Neuronal stem cell (in vitro differentiated cells): Measurements from ENCODE around the gene NT5C3A.

Source experiments
- DNase-seq: peaks from one replicate; pipeline ENCODE4 v3.0.0-alpha.2; 2013; ENCODE audit warnings: low spot score
- H2AFZ ChIP-seq: one replicate; pipeline ENCODE4 v1.6.1; 2013; ENCODE audit warnings: mild to moderate bottlenecking, low read length, inconsistent platforms
- H2AK5ac ChIP-seq: 2 replicates; pipeline ENCODE4 v1.6.1; 2013; ENCODE audit warnings: low read depth, mild to moderate bottlenecking, inconsistent platforms, low read length, moderate library complexity, mixed read lengths
- H2BK120ac ChIP-seq: 2 replicates; pipeline ENCODE4 v1.6.1; 2013; ENCODE audit warnings: low read depth, mild to moderate bottlenecking, inconsistent platforms, low read length, moderate library complexity, mixed read lengths
- H2BK12ac ChIP-seq: one replicate; pipeline ENCODE4 v1.6.1; 2013; ENCODE audit warnings: low read length, inconsistent platforms
- H2BK15ac ChIP-seq: 2 replicates; pipeline ENCODE4 v1.6.1; 2013; ENCODE audit warnings: mild to moderate bottlenecking, low read length, inconsistent platforms, mixed read lengths
- H2BK5ac ChIP-seq: one replicate; pipeline ENCODE4 v1.6.1; 2013; ENCODE audit warnings: inconsistent platforms, mild to moderate bottlenecking, low read length, moderate library complexity
- H3K14ac ChIP-seq: one replicate; pipeline ENCODE4 v1.6.1; 2013; ENCODE audit warnings: low read length, inconsistent platforms
- H3K18ac ChIP-seq: 2 replicates; pipeline ENCODE4 v1.6.1; 2013; ENCODE audit warnings: low read length, inconsistent platforms
- H3K23ac ChIP-seq: 2 replicates; pipeline ENCODE4 v1.6.1; 2013; ENCODE audit warnings: low read depth, mild to moderate bottlenecking, mixed read lengths, low read length, inconsistent platforms; ENCODE audit not compliant: poor library complexity
- H3K27ac ChIP-seq: replicated peaks from 3 replicates; pipeline ENCODE4 v1.5.1; 2013; ENCODE audit warnings: low read length, inconsistent platforms
- H3K27me3 ChIP-seq, 3 experiments: 2 replicates each; pipeline ENCODE4 v1.6.1; 2013; ENCODE audit warnings: low read length in 3 of 3, mild to moderate bottlenecking in 2 of 3, inconsistent platforms in 1 of 3, low read depth in 1 of 3, mixed read lengths in 1 of 3, moderate library complexity in 1 of 3; ENCODE audit not compliant: control insufficient read depth in 3 of 3, insufficient read depth in 3 of 3
- H3K36me3 ChIP-seq, 2 donors: replicated peaks in 1 of 2; 2 replicates each; pipeline ENCODE4 v1.6.1; 2013; ENCODE audit warnings: low read length in 2 of 2; ENCODE audit not compliant: control insufficient read depth in 2 of 2, insufficient read depth in 2 of 2
- H3K4ac ChIP-seq: 2 replicates; pipeline ENCODE4 v1.6.1; 2013; ENCODE audit warnings: inconsistent platforms, mild to moderate bottlenecking, low read length, moderate library complexity
- H3K4me1 ChIP-seq, 2 donors: 1 replicate in 1 of 2; 2 replicates in 1 of 2; pipeline ENCODE4 v1.6.1; 2013; ENCODE audit warnings: low read length in 2 of 2, low read depth in 1 of 2; ENCODE audit not compliant: control insufficient read depth in 2 of 2, insufficient read depth in 1 of 2
- H3K4me2 ChIP-seq: one replicate; pipeline ENCODE4 v1.6.1; 2013; ENCODE audit warnings: mild to moderate bottlenecking, low read length, inconsistent platforms; ENCODE audit not compliant: insufficient read depth, poor library complexity, severe bottlenecking
- H3K4me3 ChIP-seq, 2 donors: 2 replicates each; pipeline ENCODE4 v1.5.1; 2013; ENCODE audit warnings: low read length in 2 of 2, mild to moderate bottlenecking in 2 of 2, inconsistent platforms in 1 of 2, moderate library complexity in 1 of 2
- H3K79me1 ChIP-seq: one replicate; pipeline ENCODE4 v1.6.1; 2013; ENCODE audit warnings: low read depth, mild to moderate bottlenecking, inconsistent platforms, low read length, moderate library complexity
- H3K9ac ChIP-seq: one replicate; pipeline ENCODE4 v1.6.1; 2013; ENCODE audit warnings: mild to moderate bottlenecking, low read depth, low read length, inconsistent platforms; ENCODE audit not compliant: poor library complexity
- H3K9me3 ChIP-seq, 2 donors: replicated peaks in 1 of 2; 2 replicates each; pipeline versions ENCODE3 to v1.6.1; 2013; ENCODE audit warnings: low read length in 2 of 2, mild to moderate bottlenecking in 2 of 2, inconsistent platforms in 1 of 2, low read depth in 1 of 2, mixed read lengths in 1 of 2, moderate library complexity in 1 of 2; ENCODE audit not compliant: control insufficient read depth in 2 of 2, insufficient read depth in 1 of 2
- H4K8ac ChIP-seq: one replicate; pipeline ENCODE4 v1.6.1; 2013; ENCODE audit warnings: low read depth, mild to moderate bottlenecking, inconsistent platforms, low read length, moderate library complexity
- H4K91ac ChIP-seq: one replicate; pipeline ENCODE4 v1.6.1; 2013; ENCODE audit warnings: low read length, low read depth, mild to moderate bottlenecking, inconsistent platforms; ENCODE audit not compliant: poor library complexity
- WGBS, 2 donors: extraction: QIAGEN DNeasy Blood & Tissue Kit; methylation state at CpG; one replicate each; pipeline ENCODE4 v1.1.7; 2013; ENCODE audit warnings: missing lambda C conversion rate in 2 of 2, mixed read lengths in 1 of 2; ENCODE audit not compliant: insufficient read length in 2 of 2, insufficient replicate concordance in 1 of 2; ENCODE audit errors: extremely low coverage in 2 of 2; 5-methylcytosine and 5-hydroxymethylcytosine counted together

NT5C3A gene

GRCh38 chr7:33109005-33109757, 46.6 kb upstream of the NT5C3A start, which contains the start of gene RP9:
Gene RP9, minus strand, starts transcription at chr7:33109404. Its CDS starts 32 bp downstream, at chr7:33109372.
- Histone ChIP-seq H3K27ac (no peak within 1 kb of the TSS), H3K79me1 (peaks cover 4% of the 10 kb centered on the region), H3K14ac (peak within 1 kb of the TSS; percentile 73), H4K91ac (no peak within 1 kb of the TSS), H3K27me3 (peaks cover 0 to 32% (median 0%) of the 10 kb centered on the region in 3 experiments), H3K4me3 (peak within 1 kb of the TSS; percentile 92 to 100), H3K9ac (peak within 1 kb of the TSS; percentile 97), H2BK15ac (no peak within 1 kb of the TSS), H3K4ac (no peak within 1 kb of the TSS), H3K18ac (peak within 1 kb of the TSS; percentile 95), H3K23ac (peak within 1 kb of the TSS; percentile 82), H3K9me3 (no peaks in the 10 kb centered on the region), H3K36me3 (peaks cover 0 to 14% of the 10 kb centered on the region in 2 donors), H2BK120ac (no peak within 1 kb of the TSS), H4K8ac (peak within 1 kb of the TSS; percentile 94), H3K4me1 (peaks cover 0 to 5% of the 10 kb centered on the region in 2 donors), H3K4me2 (peak within 1 kb of the TSS; percentile 75), H2BK12ac (no peak within 1 kb of the TSS), H2BK5ac (peak within 1 kb of the TSS; percentile 85), H2AK5ac (no peak within 1 kb of the TSS), H2AFZ (peak within 1 kb of the TSS; percentile 97)
- WGBS, 2 donors, result no CpG with 5 or more reads among the region's 100 CpGs
- peak; percentile 83 for DNase-seq

GRCh38 chr7:33108554-33109004, 46.0 kb upstream of the NT5C3A start:
- no peak overlapping the region for H3K27ac ChIP-seq
- H2BK5ac ChIP-seq, result peak overlapping the region; percentile 85

GRCh38 chr7:33107136-33108066, 44.8 kb upstream of the NT5C3A start:
- no peak overlapping the region for H3K27ac ChIP-seq
- no peak overlapping the region for H2BK5ac ChIP-seq
- H2AFZ ChIP-seq, result no peak overlapping the region
- no peak overlapping the region for H3K4me2 ChIP-seq
- no peak overlapping the region for H3K18ac ChIP-seq
- H3K23ac ChIP-seq, result no peak overlapping the region
- H2AK5ac ChIP-seq, result no peak overlapping the region
- no peak overlapping the region for H2BK15ac ChIP-seq
- peak overlapping the region in 1 of 2 donors; percentile 92 for H3K4me3 ChIP-seq
- H3K4ac ChIP-seq, result no peak overlapping the region
- H4K8ac ChIP-seq, result no peak overlapping the region
- H3K9ac ChIP-seq, result no peak overlapping the region
- DNase-seq, result peak; percentile 38
- no peak overlapping the region for H3K14ac ChIP-seq
- H4K91ac ChIP-seq, result no peak overlapping the region
- H3K36me3 ChIP-seq, result peaks cover 10 to 31% of the 10 kb centered on the region in 2 donors
- peaks cover 0 to 22% (median 0%) of the 10 kb centered on the region in 3 experiments for H3K27me3 ChIP-seq
- peaks cover 0 to 5% of the 10 kb centered on the region in 2 donors for H3K4me1 ChIP-seq
- H3K9me3 ChIP-seq, result no peaks in the 10 kb centered on the region
- H3K79me1 ChIP-seq, result peaks cover 4% of the 10 kb centered on the region
- no peak overlapping the region for H2BK120ac ChIP-seq
- H2BK12ac ChIP-seq, result no peak overlapping the region
- WGBS, 2 donors, result no CpG with 5 or more reads among the region's 7 CpGs

More at GRCh38 chr7:33108554-33109004, 46.0 kb upstream of the NT5C3A start:
- Histone ChIP-seq H2BK15ac (no peak overlapping the region), H3K36me3 (peaks cover under 1 to 19% of the 10 kb centered on the region in 2 donors), H3K14ac (no peak overlapping the region), H4K8ac (no peak overlapping the region), H2BK120ac (no peak overlapping the region), H3K18ac (peak overlapping the region; percentile 95), H4K91ac (no peak overlapping the region), H2BK12ac (no peak overlapping the region), H2AFZ (peak overlapping the region; percentile 97), H3K4me1 (peaks cover 0 to 5% of the 10 kb centered on the region in 2 donors), H3K9me3 (no peaks in the 10 kb centered on the region), H3K9ac (peak overlapping the region; percentile 97), H3K23ac (no peak overlapping the region), H2AK5ac (no peak overlapping the region), H3K4me3 (peak overlapping the region; percentile 92 to 100), H3K27me3 (peaks cover 0 to 32% (median 0%) of the 10 kb centered on the region in 3 experiments), H3K79me1 (peaks cover 4% of the 10 kb centered on the region), H3K4ac (no peak overlapping the region), H3K4me2 (peak overlapping the region; percentile 75)
- DNase-seq, result no peak
- WGBS, 2 donors, result no CpG with 5 or more reads among the region's 10 CpGs
